Sigmoid colon (tissue), 7 donors: ENCODE measurements around the gene C11orf86. TPM values are rescaled to one million over a fixed set of nuclear protein-coding genes. Genes with fewer than 3 reads are reported as not detected.
A peak's percentile ranks its signal among the peaks of the same experiment; 100 is the strongest.

Source experiments
- DNase-seq: peaks from one replicate; pipeline ENCODE4 v3.0.0-alpha.2; 2019
- H3K27ac ChIP-seq, 4 donors: fragments of 200-600 bp; sonication (generic); one replicate each; pipeline ENCODE4 v1.5.1; 2016 to 2019; ENCODE audit warnings: mild to moderate bottlenecking in 1 of 4
- H3K27me3 ChIP-seq, 3 donors: fragments of 200-600 bp; sonication (generic); one replicate each; pipeline ENCODE4 v1.5.1; 2019; ENCODE audit warnings: mild to moderate bottlenecking in 1 of 3
- H3K36me3 ChIP-seq, 4 donors: fragments of 200-600 bp; sonication (generic); one replicate each; pipeline ENCODE4 v1.5.1; 2016 to 2019
- H3K4me1 ChIP-seq, 4 donors: fragments of 200-600 bp; sonication (generic); one replicate each; pipeline ENCODE4 v1.5.1; 2017 to 2019
- H3K4me3 ChIP-seq, 4 donors: fragments of 200-600 bp; sonication (generic); one replicate each; pipeline ENCODE4 v1.5.1; 2017 to 2019; ENCODE audit warnings: mild to moderate bottlenecking in 2 of 4, moderate library complexity in 1 of 4
- H3K9me3 ChIP-seq, 4 donors: fragments of 200-600 bp in 3 of 4; sonication (generic) in 3 of 4; one replicate each; pipeline versions ENCODE4 v1.5.1 to v1.6.1; 2013 to 2019
- CTCF ChIP-seq, 4 experiments: fragments of 450-650 bp in 3 of 4; fragments of 200-600 bp in 1 of 4; IDR thresholded peaks; one replicate each; pipeline ENCODE4 v1.5.1; 2016 to 2019; ENCODE audit warnings: antibody characterized with exemption in 4 of 4, mild to moderate bottlenecking in 3 of 4, moderate library complexity in 2 of 4
- EP300 ChIP-seq, 4 donors: sonication (generic); formaldehyde crosslinking; IDR thresholded peaks; one replicate each; pipeline ENCODE4 v1.6.1; 2017; ENCODE audit warnings: antibody characterized with exemption in 4 of 4
- POLR2A ChIP-seq, 2 donors: fragments of 450-650 bp; IDR thresholded peaks; one replicate each; pipeline ENCODE4 v1.6.1; 2016; ENCODE audit warnings: antibody characterized with exemption in 2 of 2, mild to moderate bottlenecking in 2 of 2, moderate library complexity in 2 of 2
- POLR2AphosphoS5 ChIP-seq, 4 donors: sonication (generic); formaldehyde crosslinking; IDR thresholded peaks; one replicate each; pipeline ENCODE4 v1.6.1; 2017; ENCODE audit warnings: antibody characterized with exemption in 4 of 4
- WGBS, 2 donors: extraction: QIAGEN DNeasy Blood & Tissue Kit; methylation state at CpG; one replicate each; pipeline ENCODE4 v1.1.7; 2013; 5-methylcytosine and 5-hydroxymethylcytosine counted together
- intact Hi-C: fragments of 100-400 bp; cut with DNase I; formaldehyde crosslinking; loops from one replicate; pipeline ENCODE4 v1.15.1; 2023
- polyA plus RNA-seq, 3 donors: library from polyadenylated mRNA; stranded (reverse); fragments of 200-250 nt; gene quantifications; one replicate each; pipeline ENCODE4 v1.2.3, GENCODE V29; 2013
- total RNA-seq, 4 donors: library from RNA; depleted of rRNA; stranded (reverse); fragments of >200 nt; gene quantifications; one replicate each; pipeline ENCODE4 v1.1.0, GENCODE V29; 2016
- donor health status: healthy with polysubstance abuse.
- donor health status: Bipolar disorder and iron deficiency.
- donor health status: healthy.

Gene C11orf86
- total and polyA plus RNA-seq, 7 donors = 61.0 to 297 (median 132) TPM; not detected in 4

- no peaks in the 10 kb centered on the region for H3K4me1 ChIP-seq
- no peak overlapping the region for H3K4me3 ChIP-seq
- DNase-seq = no peak
- WGBS, 2 donors = 81 to 88% methylated on average over 4 of the region's 4 CpGs
- intact Hi-C loops = no loop called here
- no peaks in the 10 kb centered on the region for H3K36me3 ChIP-seq
- no peaks in the 10 kb centered on the region for H3K9me3 ChIP-seq
- no peaks in the 10 kb centered on the region for H3K27me3 ChIP-seq
- H3K27ac ChIP-seq = peak overlapping the region in 2 of 4 donors; percentile 11 to 28
- no peak for TF ChIP-seq EP300 (IDR thresholded peaks at IDR 0.05)
- TF ChIP-seq POLR2A (IDR thresholded peaks at IDR 0.05) = no peak
- TF ChIP-seq CTCF (IDR thresholded peaks at IDR 0.05) = no peak
- no peak for TF ChIP-seq POLR2AphosphoS5 (IDR thresholded peaks at IDR 0.05)
Observed at GRCh38 chr11:66970371-66970806, 4.7 kb upstream of the C11orf86 start.

- TF ChIP-seq POLR2AphosphoS5 (IDR thresholded peaks at IDR 0.05) = peak in 2 of 4 donors; percentile 25 to 56
- TF ChIP-seq POLR2A (IDR thresholded peaks at IDR 0.05) = no peak
- intact Hi-C loops = no loop called here
- Histone ChIP-seq H3K9me3 (no peaks in the 10 kb centered on the region), H3K4me3 (no peak overlapping the region), H3K36me3 (no peaks in the 10 kb centered on the region), H3K4me1 (no peaks in the 10 kb centered on the region), H3K27ac (peak overlapping the region in 2 of 4 donors; percentile 11 to 70), H3K27me3 (no peaks in the 10 kb centered on the region)
- 56 to 61% methylated on average over 5 of the region's 5 CpGs for WGBS, 2 donors
- DNase-seq = peak; percentile 77
Observed at GRCh38 chr11:66970807-66971442, 4.2 kb upstream of the C11orf86 start.

- Histone ChIP-seq H3K4me1 (no peaks in the 10 kb centered on the region), H3K27me3 (no peaks in the 10 kb centered on the region), H3K9me3 (no peaks in the 10 kb centered on the region), H3K27ac (peak overlapping the region in 1 of 4 donors; percentile 70), H3K4me3 (no peak overlapping the region), H3K36me3 (no peaks in the 10 kb centered on the region)
- intact Hi-C loops = no loop called here
- WGBS, 2 donors = 89 to 95% methylated on average over 2 of the region's 2 CpGs
- TF ChIP-seq POLR2AphosphoS5 (IDR thresholded peaks at IDR 0.05) (no peak), EP300 (IDR thresholded peaks at IDR 0.05) (no peak), CTCF (IDR thresholded peaks at IDR 0.05) (no peak), POLR2A (IDR thresholded peaks at IDR 0.05) (no peak)
- DNase-seq = no peak
Observed at GRCh38 chr11:66971488-66971887, 3.6 kb upstream of the C11orf86 start.

GRCh38 chr11:66973956-66974580 is 1.0 kb upstream of the C11orf86 start:
- TF ChIP-seq POLR2A (IDR thresholded peaks at IDR 0.05) = no peak
- no peak for TF ChIP-seq CTCF (IDR thresholded peaks at IDR 0.05)
- no peak for TF ChIP-seq POLR2AphosphoS5 (IDR thresholded peaks at IDR 0.05)
- TF ChIP-seq EP300 (IDR thresholded peaks at IDR 0.05) = no peak
- Histone ChIP-seq H3K27me3 (no peaks in the 10 kb centered on the region), H3K27ac (no peak overlapping the region), H3K4me3 (no peak overlapping the region), H3K36me3 (no peaks in the 10 kb centered on the region), H3K9me3 (no peaks in the 10 kb centered on the region), H3K4me1 (no peaks in the 10 kb centered on the region)
- WGBS, 2 donors = 85 to 87% methylated on average over 8 of the region's 8 CpGs
- DNase-seq = no peak
- intact Hi-C loops = no loop called here

- intact Hi-C loops = no loop called here
- TF ChIP-seq POLR2AphosphoS5 (IDR thresholded peaks at IDR 0.05) (no peak), CTCF (IDR thresholded peaks at IDR 0.05) (no peak), POLR2A (IDR thresholded peaks at IDR 0.05) (no peak)
- 73 to 75% methylated on average over 11 of the region's 11 CpGs for WGBS, 2 donors
- peaks cover 0 to 7% (median 3%) of the 10 kb centered on the region in 4 donors for H3K9me3 ChIP-seq
- H3K4me1 ChIP-seq = no peaks in the 10 kb centered on the region
- H3K27me3 ChIP-seq = no peaks in the 10 kb centered on the region
- no peak for DNase-seq
- H3K36me3 ChIP-seq = no peaks in the 10 kb centered on the region
- H3K4me3 ChIP-seq = no peak overlapping the region
- no peak overlapping the region for H3K27ac ChIP-seq
Observed at GRCh38 chr11:66975405-66976027, 412 bp downstream of the C11orf86 start.
